Fibroblast of the aortic adventitia (primary cell): Measurements from ENCODE around the gene PGM2. TPM values are rescaled to one million over a fixed set of nuclear protein-coding genes. Genes with fewer than 3 reads are reported as not detected.
"Not testable (repeated sequence)": the region's sequence is repeated elsewhere in the genome, so short reads cannot be mapped to it uniquely, and the experiment has no call there.

ENCODE experiments used
- DNase-seq: peaks from one replicate; pipeline ENCODE4 v3.0.0-alpha.2; 2010; ENCODE audit warnings: low read depth
- H3K4me3 ChIP-seq: 2 replicates; pipeline ENCODE4 v1.5.1; 2011; ENCODE audit warnings: low read depth, mild to moderate bottlenecking, control low read depth, low read length, moderate library complexity
- CTCF ChIP-seq: IDR thresholded peaks from 2 replicates; pipeline ENCODE4 v1.5.1; 2011; ENCODE audit warnings: mild to moderate bottlenecking, low read length, control low read depth, inconsistent platforms; ENCODE audit not compliant: insufficient read depth
- total RNA-seq: library from RNA; depleted of rRNA; stranded (reverse); fragments of >200 nt; gene quantifications from 2 replicates; pipeline ENCODE4 v1.2.3, GENCODE V29; 2012; ENCODE audit warnings: low replicate concordance

The PGM2 gene
- total RNA-seq, 1 donor, result 21.4 TPM

GRCh38 chr4:37816006-37816405, 10.5 kb upstream of the PGM2 start:
- no peak for TF ChIP-seq CTCF
- H3K4me3 ChIP-seq, result no peak overlapping the region
- DNase-seq, result no peak

GRCh38 chr4:37816719-37817118, 9.8 kb upstream of the PGM2 start:
- no peak overlapping the region for H3K4me3 ChIP-seq
- TF ChIP-seq CTCF, result no peak
- DNase-seq, result no peak

- H3K4me3 ChIP-seq, result no peak overlapping the region
- no peak for DNase-seq
- TF ChIP-seq CTCF, result no peak
Observed at GRCh38 chr4:37818752-37819151, 7.7 kb upstream of the PGM2 start.

- DNase-seq, result not testable (repeated sequence)
Observed at GRCh38 chr4:37820458-37820857, 6.0 kb upstream of the PGM2 start.

DNA sequence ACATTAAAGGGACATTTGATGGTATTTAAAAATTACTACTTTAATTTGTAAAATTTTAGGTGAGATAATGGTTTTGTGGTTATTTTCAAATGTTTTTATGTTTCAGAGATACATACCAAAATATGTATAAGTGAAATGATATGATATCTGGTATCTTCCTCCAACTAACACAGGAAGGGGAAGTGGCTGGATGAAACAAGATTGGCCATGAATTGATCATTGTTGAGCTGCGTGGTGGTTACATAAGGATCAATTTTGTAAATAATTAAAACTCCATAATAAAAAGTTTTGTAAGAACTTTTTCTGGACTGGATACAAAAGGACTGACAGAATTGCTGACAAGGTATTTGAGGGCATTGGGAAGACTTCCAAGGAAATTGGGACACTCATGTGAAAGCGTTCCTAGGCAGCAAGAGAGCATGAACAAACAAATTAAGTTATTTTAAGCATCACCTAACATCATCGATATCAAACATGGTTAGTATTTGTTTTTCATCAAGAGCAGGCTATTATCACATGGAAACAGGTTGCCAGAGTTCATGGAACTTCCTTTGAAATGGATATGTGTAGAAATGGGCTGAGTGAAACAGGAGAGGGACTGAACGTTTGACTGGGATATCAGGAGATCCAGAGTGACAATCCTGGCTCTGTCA, 4.4 kb upstream of the PGM2 start:
- no peak for TF ChIP-seq CTCF
- no peak for DNase-seq
- H3K4me3 ChIP-seq, result no peak overlapping the region

More at GRCh38 chr4:37820458-37820857, 6.0 kb upstream of the PGM2 start:
- not testable (repeated sequence) for H3K4me3 ChIP-seq

- DNase-seq, result not testable (repeated sequence)
- H3K4me3 ChIP-seq, result peak overlapping the region; percentile 94
Observed at GRCh38 chr4:37825501-37825900, 985 bp upstream of the PGM2 start.

GRCh38 chr4:37825968-37826294, 555 bp upstream of the PGM2 start:
- no peak for TF ChIP-seq CTCF
- peak overlapping the region; percentile 94 for H3K4me3 ChIP-seq
- DNase-seq, result no peak

- DNase-seq, result peak; percentile 41
- peak overlapping the region; percentile 94 for H3K4me3 ChIP-seq
- TF ChIP-seq CTCF, result no peak
Observed at GRCh38 chr4:37827030-37827685, 672 bp downstream of the PGM2 start.
